T-helper 2 cell treated with Interferon-gamma antibody and Interleukin-4, amounts not matched to agents 5 μg/mL and 100 μg/mL, for 36 hours (primary cell): ENCODE measurements around the gene RPS24.
"Not testable (repeated sequence)": the region's sequence is repeated elsewhere in the genome, so short reads cannot be mapped to it uniquely, and the experiment has no call there.

Experiments
- DNase-seq: peaks from one replicate; pipeline ENCODE4 v3.0.0; 2021; ENCODE audit warnings: low spot score
- H3K27ac Mint-ChIP-seq: one replicate; pipeline ENCODE4 v1.8.0; 2021; ENCODE audit warnings: mild to moderate bottlenecking, mixed read lengths
- H3K27me3 Mint-ChIP-seq: one replicate; pipeline ENCODE4 v1.8.0; 2021; ENCODE audit warnings: low read depth, mixed read lengths
- H3K36me3 Mint-ChIP-seq: one replicate; pipeline ENCODE4 v1.8.0; 2021; ENCODE audit warnings: low read depth, mixed read lengths
- H3K4me1 Mint-ChIP-seq: one replicate; pipeline ENCODE4 v1.8.0; 2021; ENCODE audit warnings: low read depth, mixed read lengths
- H3K4me3 Mint-ChIP-seq: one replicate; pipeline ENCODE4 v1.8.0; 2022; ENCODE audit warnings: mild to moderate bottlenecking, moderate library complexity, mixed read lengths
- H3K9me3 Mint-ChIP-seq: one replicate; pipeline ENCODE4 v1.8.0; 2021; ENCODE audit warnings: mixed read lengths

Gene RPS24

GRCh38 chr10:78071857-78072179 is 38.2 kb downstream of the RPS24 start:
- Mint-ChIP-seq H3K36me3 (no peaks in the 10 kb centered on the region), H3K27ac (no peak overlapping the region), H3K4me3 (no peak overlapping the region), H3K9me3 (peaks cover 5% of the 10 kb centered on the region), H3K4me1 (no peaks in the 10 kb centered on the region), H3K27me3 (no peaks in the 10 kb centered on the region)
- no peak for DNase-seq

GRCh38 chr10:78072504-78072903 is 38.8 kb downstream of the RPS24 start:
- Mint-ChIP-seq H3K4me3 (no peak overlapping the region), H3K9me3 (peaks cover 5% of the 10 kb centered on the region), H3K27ac (no peak overlapping the region), H3K4me1 (no peaks in the 10 kb centered on the region), H3K36me3 (no peaks in the 10 kb centered on the region), H3K27me3 (no peaks in the 10 kb centered on the region)
- no peak for DNase-seq

GRCh38 chr10:78075806-78076205 is 42.1 kb downstream of the RPS24 start:
- not testable (repeated sequence) for H3K9me3 Mint-ChIP-seq, H3K4me3 Mint-ChIP-seq, H3K27me3 Mint-ChIP-seq, H3K36me3 Mint-ChIP-seq, H3K4me1 Mint-ChIP-seq, DNase-seq, H3K27ac Mint-ChIP-seq

- Mint-ChIP-seq H3K36me3 (no peaks in the 10 kb centered on the region), H3K9me3 (peaks cover 5% of the 10 kb centered on the region), H3K4me1 (no peaks in the 10 kb centered on the region), H3K27ac (no peak overlapping the region), H3K27me3 (peaks cover 3% of the 10 kb centered on the region), H3K4me3 (no peak overlapping the region)
- no peak for DNase-seq
Measured at GRCh38 chr10:78078539-78079330, 45.1 kb downstream of the RPS24 start.

- Mint-ChIP-seq H3K4me1 (no peaks in the 10 kb centered on the region), H3K27ac (no peak overlapping the region), H3K36me3 (no peaks in the 10 kb centered on the region), H3K4me3 (no peak overlapping the region), H3K27me3 (peaks cover 3% of the 10 kb centered on the region), H3K9me3 (peaks cover under 1% of the 10 kb centered on the region)
- no peak for DNase-seq
Measured at GRCh38 chr10:78079411-78079810, 45.7 kb downstream of the RPS24 start.

GRCh38 chr10:78081292-78081691 is 47.6 kb downstream of the RPS24 start:
- Mint-ChIP-seq H3K4me1 (no peaks in the 10 kb centered on the region), H3K27ac (no peak overlapping the region), H3K27me3 (peaks cover 3% of the 10 kb centered on the region), H3K4me3 (no peak overlapping the region), H3K9me3 (no peaks in the 10 kb centered on the region), H3K36me3 (no peaks in the 10 kb centered on the region)
- DNase-seq = no peak

GRCh38 chr10:78082636-78083035 is 49.0 kb downstream of the RPS24 start:
- Mint-ChIP-seq H3K9me3 (no peaks in the 10 kb centered on the region), H3K27ac (no peak overlapping the region), H3K4me3 (no peak overlapping the region), H3K4me1 (no peaks in the 10 kb centered on the region), H3K27me3 (peaks cover 3% of the 10 kb centered on the region), H3K36me3 (no peaks in the 10 kb centered on the region)
- no peak for DNase-seq
